CD4-positive, alpha-beta T cell treated with Interleukin-17A for 1 hour (primary cell): ENCODE data around the gene CFP.
"Not testable (repeated sequence)": the region's sequence is repeated elsewhere in the genome, so short reads cannot be mapped to it uniquely, and the experiment has no call there.

Source experiments
- DNase-seq: peaks from one replicate; pipeline ENCODE4 v3.0.0-alpha.2; 2020

The CFP gene

DNA sequence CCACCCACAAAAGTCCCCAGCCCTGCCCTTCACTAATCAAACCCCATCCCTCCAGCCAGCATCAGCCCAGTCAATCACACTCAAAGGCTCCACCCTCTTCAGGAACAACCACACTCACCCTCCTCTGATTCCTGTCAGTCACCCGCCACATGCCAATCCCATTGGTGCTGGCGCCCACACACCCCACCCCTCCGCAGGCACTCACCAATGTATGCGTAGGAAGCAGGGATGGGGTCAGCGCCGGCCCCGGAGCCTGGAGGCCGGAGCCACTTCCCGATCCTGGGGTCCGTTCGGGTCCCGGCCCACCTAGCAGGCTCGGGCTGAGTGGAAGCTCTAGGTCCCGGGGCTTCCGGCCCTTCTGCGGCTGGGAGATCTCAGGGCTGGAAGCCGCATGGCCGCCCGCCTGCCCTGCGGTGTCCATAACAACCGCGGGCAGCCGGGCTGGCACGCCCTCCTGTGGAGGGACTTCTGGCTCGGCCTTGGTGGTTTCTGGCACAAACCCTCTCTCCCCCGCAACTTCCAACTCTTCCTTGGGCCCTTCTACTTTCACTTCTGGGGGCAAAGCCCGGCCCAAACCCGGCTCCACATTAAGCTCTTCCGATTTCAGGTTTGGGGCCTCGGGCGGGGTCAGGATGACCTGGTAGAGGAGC, 7.9 kb upstream of the CFP start:
- DNase-seq = peak; percentile 53

GRCh38 chrX:47634871-47635575, 5.3 kb upstream of the CFP start:
- DNase-seq = peak; percentile 35

DNA sequence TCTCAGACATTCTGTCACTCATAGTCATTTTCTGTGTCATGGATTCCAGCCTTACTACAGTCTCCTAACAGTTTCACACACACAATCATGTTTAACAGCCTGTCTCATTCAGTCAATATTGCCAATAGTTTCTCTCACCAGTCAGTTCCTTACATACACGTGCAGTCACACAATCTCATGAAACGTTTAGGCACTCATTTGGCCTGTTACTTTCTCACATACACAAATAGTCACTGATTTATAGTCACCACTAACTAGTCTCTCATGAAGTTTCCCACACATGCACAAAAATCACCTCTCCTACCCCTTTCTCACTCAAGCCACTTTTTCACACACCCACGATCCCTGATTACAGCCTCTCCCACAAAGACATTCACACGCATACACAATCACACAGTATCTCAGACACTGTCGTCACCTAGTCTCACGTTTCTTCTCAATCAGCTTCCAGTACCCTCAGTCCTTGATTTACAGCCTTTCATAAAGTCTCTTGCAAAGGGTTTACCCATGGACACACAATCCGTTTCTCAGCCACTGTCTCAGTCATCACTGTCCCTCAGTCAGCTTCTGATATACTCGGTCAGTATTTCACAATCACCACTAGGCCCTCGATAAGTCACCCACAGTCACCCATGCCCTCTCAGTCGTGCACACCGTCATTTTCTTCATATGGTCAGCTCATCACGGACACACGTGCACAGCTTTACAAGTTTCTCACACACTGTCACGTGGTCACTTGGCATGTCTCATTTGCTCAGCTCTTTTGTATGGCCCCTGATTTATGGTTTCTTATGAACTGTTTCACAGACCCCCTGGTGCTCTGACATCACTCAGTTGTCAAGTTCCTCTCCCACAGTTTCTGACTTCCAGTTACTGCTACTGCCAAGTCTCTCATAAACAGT, 4.2 kb upstream of the CFP start:
- DNase-seq = no peak

- DNase-seq = no peak
These were observed 2.9 kb upstream of the CFP start for GRCh38 chrX:47632666-47633065.

GRCh38 chrX:47631676-47632075, 1.9 kb upstream of the CFP start:
- DNase-seq = no peak

DNA sequence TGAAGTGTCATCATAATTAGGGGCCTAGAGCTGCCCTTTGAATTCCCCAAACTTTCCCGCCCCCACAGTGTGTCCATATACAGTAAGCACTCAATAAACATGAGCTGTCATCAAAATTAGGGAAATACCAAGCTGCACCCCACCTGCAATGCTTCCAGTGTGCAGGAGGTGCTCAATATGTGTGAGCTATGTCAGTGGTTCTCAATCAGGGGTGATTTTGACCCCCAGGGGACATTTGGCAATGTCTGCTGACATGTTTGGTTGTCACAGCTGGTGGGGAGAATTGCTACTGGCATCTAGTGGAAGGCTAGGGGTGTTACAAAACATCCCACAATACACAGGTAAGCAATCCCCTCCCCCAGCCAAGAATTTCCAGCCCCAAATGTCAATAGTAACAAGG, 748 bp downstream of the CFP start:
- DNase-seq = peak; percentile 36

DNA sequence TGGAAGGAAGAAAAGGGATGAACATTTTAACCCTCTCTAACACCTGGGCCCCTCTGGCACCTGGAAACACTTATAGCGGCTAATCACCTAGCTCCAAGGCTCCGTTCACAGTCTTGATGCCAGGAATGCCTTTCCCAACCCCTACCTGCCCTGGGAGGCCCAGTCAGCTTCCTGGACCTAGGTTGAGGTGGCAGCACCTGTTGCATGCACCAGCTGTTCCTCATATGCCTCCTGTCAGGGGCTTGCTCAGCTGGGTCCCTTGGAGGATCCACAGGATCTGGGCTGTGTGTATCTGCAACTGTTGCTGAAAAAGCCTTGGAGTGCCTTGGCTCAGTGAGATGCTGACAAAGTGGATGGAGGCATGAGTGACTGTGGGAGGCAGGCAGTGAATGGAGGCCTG, 4.4 kb downstream of the CFP start:
- no peak for DNase-seq

- DNase-seq = peak; percentile 59
These were observed 6.1 kb downstream of the CFP start for GRCh38 chrX:47623540-47624027.

DNA sequence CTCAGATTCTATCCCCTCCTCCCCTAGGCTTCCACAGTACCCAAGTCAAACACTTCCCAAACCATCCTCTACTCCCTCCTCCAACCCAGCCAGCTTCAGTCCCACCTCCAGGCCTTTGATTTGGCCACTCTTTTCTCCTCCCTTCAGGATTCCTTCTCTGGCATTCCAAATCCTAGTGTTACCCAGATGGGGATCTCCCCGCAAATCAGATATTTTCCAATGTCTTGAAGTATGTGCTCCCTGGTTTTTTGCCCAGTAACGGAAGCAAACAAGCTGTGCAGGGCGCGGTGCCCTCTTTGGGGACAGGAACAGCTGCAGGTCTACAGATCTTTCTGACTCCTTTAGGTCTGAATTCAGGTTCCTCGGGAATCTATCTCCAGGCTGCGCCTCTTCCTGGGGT, 7.9 kb downstream of the CFP start:
- DNase-seq = no peak

DNA sequence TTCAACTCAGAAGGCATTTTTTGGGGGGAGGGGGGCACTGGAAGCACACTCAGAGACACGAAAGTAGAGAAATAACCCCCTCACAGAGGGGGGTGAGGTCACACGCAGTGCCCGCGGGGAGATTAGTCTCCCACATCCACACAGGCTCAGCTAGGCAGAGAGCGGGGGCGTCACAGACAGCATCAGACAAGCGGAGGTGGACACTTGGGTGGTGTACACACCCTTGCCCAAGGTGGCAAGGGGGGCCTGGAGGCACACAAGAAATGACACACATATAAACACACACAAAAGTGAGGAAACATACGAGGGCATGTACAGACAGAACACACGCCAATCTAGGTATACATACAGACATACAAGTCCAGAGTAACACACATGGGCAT, 9.4 kb downstream of the CFP start:
- no peak for DNase-seq

- DNase-seq = peak; percentile 85
These were observed 10.0 kb downstream of the CFP start, which contains the start of gene SYN1 for GRCh38 chrX:47619486-47620302. Gene SYN1 (minus strand): TSS chrX:47619857. CDS start chrX:47619728, 129 bp downstream.

- DNase-seq = no peak
These were observed 10.7 kb downstream of the CFP start for GRCh38 chrX:47618923-47619485.

- no peak for DNase-seq
These were observed 15.1 kb downstream of the CFP start for GRCh38 chrX:47614618-47615017.

GRCh38 chrX:47613082-47613481, 16.6 kb downstream of the CFP start:
- no peak for DNase-seq

- no peak for DNase-seq
These were observed 17.3 kb downstream of the CFP start for GRCh38 chrX:47612418-47612817.

GRCh38 chrX:47611926-47612325, 17.8 kb downstream of the CFP start:
- no peak for DNase-seq

- no peak for DNase-seq
These were observed 18.2 kb downstream of the CFP start for GRCh38 chrX:47611489-47611888.

GRCh38 chrX:47610511-47610910, 19.2 kb downstream of the CFP start:
- no peak for DNase-seq

GRCh38 chrX:47608130-47608810, 21.5 kb downstream of the CFP start:
- no peak for DNase-seq

- DNase-seq = no peak
These were observed 22.6 kb downstream of the CFP start for GRCh38 chrX:47607091-47607490.

- no peak for DNase-seq
These were observed 24.7 kb downstream of the CFP start for GRCh38 chrX:47605024-47605423.

DNA sequence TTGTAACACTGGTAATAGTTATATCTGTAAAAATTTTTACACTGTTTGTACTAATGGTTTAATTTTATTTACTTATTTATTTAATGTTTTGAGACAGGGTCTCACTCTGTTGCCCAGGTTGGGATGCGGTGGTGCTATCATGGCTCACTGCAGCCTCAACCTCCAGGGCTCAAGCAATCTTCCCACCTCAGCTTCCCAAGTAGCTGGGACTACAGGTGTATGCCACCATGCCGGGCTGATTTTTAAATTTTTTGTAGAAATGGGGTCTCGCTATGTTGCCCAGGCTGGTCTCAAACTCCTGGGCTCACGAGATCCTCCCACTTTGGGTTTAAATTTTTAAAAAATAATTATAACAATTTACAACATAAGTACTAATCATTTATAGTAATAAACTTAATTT, 26.6 kb downstream of the CFP start:
- DNase-seq = not testable (repeated sequence)
